Measurements from ENCODE around the gene PRDM13.

- TF ChIP-seq POLR2AphosphoS5 (IDR thresholded peaks at IDR 0.05; ENCODE audit: low read depth, low read length) (no peak), REST (IDR thresholded peaks at IDR 0.05; ENCODE audit: insufficient read depth in 1 of 2, low read depth in 2 of 2, low read length in 2 of 2) (no peak)
Observed at GRCh38 chr6:99609905-99610489, 3.4 kb downstream of the PRDM13 start.
